H9 (cell line): ENCODE data around the gene LY6G5B. TPM values are rescaled to one million over a fixed set of nuclear protein-coding genes. Genes with fewer than 3 reads are reported as not detected.

Experiments used
- DNase-seq: peaks from one replicate; pipeline ENCODE4 v3.0.0-alpha.2; 2017
- H2AFZ ChIP-seq: one replicate; pipeline ENCODE4 v1.6.1; 2013; ENCODE audit warnings: mild to moderate bottlenecking, low read length, control low read depth, moderate library complexity
- H2AK5ac ChIP-seq: 2 replicates; pipeline ENCODE4 v1.6.1; 2013; ENCODE audit warnings: low read length, control low read depth, mixed read lengths; ENCODE audit not compliant: insufficient read length
- H2BK120ac ChIP-seq: one replicate; pipeline ENCODE4 v1.6.1; 2013; ENCODE audit warnings: low read depth, mild to moderate bottlenecking, low read length, control low read depth, inconsistent platforms; ENCODE audit not compliant: poor library complexity, severe bottlenecking
- H2BK12ac ChIP-seq: 2 replicates; pipeline ENCODE4 v1.6.1; 2013; ENCODE audit warnings: low read length, control low read depth, mixed read lengths, low read depth; ENCODE audit not compliant: insufficient read length
- H2BK15ac ChIP-seq: 2 replicates; pipeline ENCODE4 v1.6.1; 2013; ENCODE audit warnings: low read depth, low read length, control low read depth
- H2BK20ac ChIP-seq: one replicate; pipeline ENCODE4 v1.6.1; 2013; ENCODE audit warnings: low read depth, mild to moderate bottlenecking, low read length, control low read depth, inconsistent platforms; ENCODE audit not compliant: poor library complexity, severe bottlenecking
- H2BK5ac ChIP-seq: 2 replicates; pipeline ENCODE4 v1.6.1; 2013; ENCODE audit warnings: low read length, control low read depth, mixed read lengths; ENCODE audit not compliant: insufficient read length
- H3K14ac ChIP-seq: 2 replicates; pipeline ENCODE4 v1.6.1; 2013; ENCODE audit warnings: low read length, control low read depth; ENCODE audit not compliant: insufficient read depth
- H3K18ac ChIP-seq: 2 replicates; pipeline ENCODE4 v1.6.1; 2013; ENCODE audit warnings: low read depth, mild to moderate bottlenecking, mixed read lengths, low read length, control low read depth; ENCODE audit not compliant: insufficient read length
- H3K23ac ChIP-seq: 2 replicates; pipeline ENCODE4 v1.6.1; 2013; ENCODE audit warnings: low read length, control low read depth, mixed read lengths, low read depth; ENCODE audit not compliant: insufficient read length
- H3K23me2 ChIP-seq: 2 replicates; pipeline ENCODE4 v1.6.1; 2013; ENCODE audit warnings: low read depth, mild to moderate bottlenecking, mixed read lengths, low read length, control low read depth; ENCODE audit not compliant: insufficient read length, poor library complexity, severe bottlenecking
- H3K27ac ChIP-seq: 2 replicates; pipeline ENCODE4 v1.5.1; 2013; ENCODE audit warnings: low read length, control low read depth, mixed read lengths, low read depth; ENCODE audit not compliant: insufficient read length
- H3K27me3 ChIP-seq: 2 replicates; pipeline ENCODE4 v1.6.1; 2013; ENCODE audit warnings: low read length, control low read depth, inconsistent platforms; ENCODE audit not compliant: insufficient read depth
- H3K4ac ChIP-seq: 2 replicates; pipeline ENCODE4 v1.6.1; 2013; ENCODE audit warnings: low read depth, mild to moderate bottlenecking, control low read depth, inconsistent platforms, low read length, moderate library complexity
- H3K4me1 ChIP-seq: 2 replicates; pipeline ENCODE4 v1.6.1; 2013; ENCODE audit warnings: low read length, control low read depth, inconsistent platforms; ENCODE audit not compliant: insufficient read depth
- H3K4me2 ChIP-seq: 2 replicates; pipeline ENCODE4 v1.6.1; 2013; ENCODE audit warnings: low read length, control low read depth, mixed read lengths; ENCODE audit not compliant: insufficient read length, insufficient read depth
- H3K56ac ChIP-seq: 2 replicates; pipeline ENCODE4 v1.6.1; 2013; ENCODE audit warnings: low read depth, mild to moderate bottlenecking, mixed read lengths, low read length, control low read depth; ENCODE audit not compliant: insufficient read length
- H3K79me1 ChIP-seq: 2 replicates; pipeline ENCODE4 v1.6.1; 2013; ENCODE audit warnings: low read depth, mild to moderate bottlenecking, moderate library complexity, low read length, control low read depth, inconsistent platforms; ENCODE audit not compliant: insufficient read depth, poor library complexity, severe bottlenecking
- H3K79me2 ChIP-seq: 2 replicates; pipeline ENCODE4 v1.6.1; 2013; ENCODE audit warnings: low read length, control low read depth, inconsistent platforms; ENCODE audit not compliant: insufficient read depth
- H3K9ac ChIP-seq: 2 replicates; pipeline ENCODE4 v1.6.1; 2013; ENCODE audit warnings: low read length, control low read depth, mixed read lengths; ENCODE audit not compliant: insufficient read length; ENCODE audit errors: extremely low read depth
- H3K9me3 ChIP-seq: one replicate; pipeline ENCODE4 v1.6.1; 2013; ENCODE audit warnings: low read depth, low read length, inconsistent platforms; ENCODE audit not compliant: control insufficient read depth
- H3T11ph ChIP-seq: one replicate; pipeline ENCODE4 v1.6.1; 2013; ENCODE audit warnings: mild to moderate bottlenecking, low read length, control low read depth, inconsistent platforms
- H4K20me1 ChIP-seq: one replicate; pipeline ENCODE4 v1.6.1; 2013; ENCODE audit not compliant: control insufficient read depth, insufficient read length, insufficient read depth
- H4K5ac ChIP-seq: 2 replicates; pipeline ENCODE4 v1.6.1; 2013; ENCODE audit warnings: low read depth, mild to moderate bottlenecking, mixed read lengths, low read length, control low read depth; ENCODE audit not compliant: insufficient read length
- H4K8ac ChIP-seq: replicated peaks from 2 replicates; pipeline ENCODE4 v1.6.1; 2013; ENCODE audit warnings: low read length, control low read depth, mixed read lengths, low read depth; ENCODE audit not compliant: insufficient read length
- H4K91ac ChIP-seq: 2 replicates; pipeline ENCODE4 v1.6.1; 2013; ENCODE audit warnings: low read depth, mild to moderate bottlenecking, moderate library complexity, mixed read lengths, low read length, control low read depth; ENCODE audit not compliant: insufficient read length
- H3K27ac Mint-ChIP-seq, 3 experiments: 2 replicates in 2 of 3; 3 replicates in 1 of 3; pipeline ENCODE4 v1.8.0; 2020 to 2021; ENCODE audit warnings: mixed read lengths in 3 of 3, mild to moderate bottlenecking in 1 of 3, moderate library complexity in 1 of 3
- H3K27me3 Mint-ChIP-seq: 2 replicates; pipeline ENCODE4 v1.8.0; 2021; ENCODE audit warnings: low read depth, mild to moderate bottlenecking, moderate library complexity, mixed read lengths
- H3K36me3 Mint-ChIP-seq, 3 experiments: 2 replicates in 2 of 3; 3 replicates in 1 of 3; pipeline ENCODE4 v1.8.0; 2020 to 2021; ENCODE audit warnings: low read depth in 3 of 3, mixed read lengths in 3 of 3; ENCODE audit not compliant: insufficient read depth in 1 of 3
- H3K4me1 Mint-ChIP-seq, 2 experiments: 2 replicates each; pipeline ENCODE4 v1.8.0; 2020; ENCODE audit warnings: mixed read lengths in 2 of 2
- H3K4me3 Mint-ChIP-seq, 2 experiments: 2 replicates in 1 of 2; 3 replicates in 1 of 2; pipeline ENCODE4 v1.8.0; 2020 to 2021; ENCODE audit warnings: mild to moderate bottlenecking in 2 of 2, mixed read lengths in 2 of 2, moderate library complexity in 1 of 2
- H3K9me3 Mint-ChIP-seq, 2 experiments: 2 replicates in 1 of 2; 3 replicates in 1 of 2; pipeline ENCODE4 v1.8.0; 2020; ENCODE audit warnings: mild to moderate bottlenecking in 2 of 2, mixed read lengths in 2 of 2, moderate library complexity in 1 of 2
- CTCF ChIP-seq: fragments of 200-600 bp; sonication (generic); conservative IDR thresholded peaks from 3 replicates; pipeline ENCODE4 v1.8.0; 2021; ENCODE audit warnings: antibody characterized with exemption, mild to moderate bottlenecking
- WGBS: extraction: QIAGEN DNeasy Blood & Tissue Kit; methylation state at CpG from one replicate; pipeline ENCODE4 v1.1.7; 2013; ENCODE audit warnings: missing lambda C conversion rate, low lambda C conversion rate, mixed read lengths; ENCODE audit not compliant: insufficient read length; ENCODE audit errors: extremely low coverage; 5-methylcytosine and 5-hydroxymethylcytosine counted together
- total RNA-seq: library from RNA; stranded (reverse); gene quantifications from 2 replicates; pipeline ENCODE4 v1.2.1, GENCODE V29; 2021

Gene LY6G5B
- total RNA-seq, 1 experiment from 2014 or later = 21.6 TPM

- Mint-ChIP-seq H3K4me3 (no peak overlapping the region), H3K9me3 (no peaks in the 10 kb centered on the region), H3K27me3 (no peaks in the 10 kb centered on the region), H3K36me3 (peaks cover 54 to 89% (median 86%) of the 10 kb centered on the region in 3 experiments), H3K27ac (no peak overlapping the region; a peak in 1 of 7 replicates), H3K4me1 (no peaks in the 10 kb centered on the region)
- Histone ChIP-seq H3K27me3 (no peaks in the 10 kb centered on the region), H2BK12ac (no peak overlapping the region), H4K8ac (no peak overlapping the region), H3K23me2 (no peaks in the 10 kb centered on the region), H2BK15ac (no peak overlapping the region), H4K5ac (no peak overlapping the region), H3K14ac (no peak overlapping the region), H3K4ac (no peak overlapping the region), H3K9me3 (no peaks in the 10 kb centered on the region), H4K91ac (no peak overlapping the region), H3K79me1 (no peaks in the 10 kb centered on the region), H2AFZ (no peak overlapping the region), H2BK5ac (no peak overlapping the region), H3K27ac (no peak overlapping the region), H3K18ac (no peak overlapping the region), H3K79me2 (no peaks in the 10 kb centered on the region), H3T11ph (no peak overlapping the region), H2BK20ac (no peak overlapping the region), H2AK5ac (no peak overlapping the region), H3K56ac (no peak overlapping the region), H3K23ac (no peak overlapping the region), H3K4me1 (no peaks in the 10 kb centered on the region), H3K9ac (no peak overlapping the region), H3K4me2 (no peak overlapping the region), H4K20me1 (no peaks in the 10 kb centered on the region), H2BK120ac (no peak overlapping the region)
- TF ChIP-seq CTCF = no peak
- WGBS = no CpG with 5 or more reads among the region's 17 CpGs
- DNase-seq = no peak
Measured at GRCh38 chr6:31643818-31644454, 25.8 kb upstream of the LY6G5B start.
